ENCODE results near the gene JAML. TPM values are rescaled to one million over a fixed set of nuclear protein-coding genes. Genes with fewer than 3 reads are reported as not detected.

The JAML gene
- total and polyA plus RNA-seq, 2 of the 13 experiments (the other 11 are each of a cell fraction or from before 2014, with no cell fraction given), result 2.0 to 3.3 TPM

GRCh38 chr11:118202599-118203422, 22.0 kb downstream of the JAML start (continued):
- TF ChIP-seq MTA1 (CRISPR knock-in tag; IDR thresholded peaks at IDR 0.05; ENCODE audit: borderline replicate concordance) (peak; percentile 74), NFIB (CRISPR knock-in tag; IDR thresholded peaks at IDR 0.05; ENCODE audit: borderline replicate concordance) (no peak), MYC (CRISPR knock-in tag; IDR thresholded peaks at IDR 0.05; ENCODE audit: borderline replicate concordance) (no peak), SP5 (CRISPR knock-in tag; IDR thresholded peaks at IDR 0.05; ENCODE audit: borderline replicate concordance, low read depth) (no peak), HMG20B (CRISPR knock-in tag; conservative IDR thresholded peaks at IDR 0.05) (peak; percentile 71; the same call in 1 of the 2 replicates), ZBTB38 (CRISPR knock-in tag; IDR thresholded peaks at IDR 0.05) (peak; percentile 76; the same call in 1 of the 2 replicates), YY1 (IDR thresholded peaks at IDR 0.05; ENCODE audit: insufficient read depth, insufficient replicate concordance, low read depth, low read length) (peak; percentile 68), TSC22D2 (CRISPR knock-in tag; IDR thresholded peaks at IDR 0.05; ENCODE audit: borderline replicate concordance) (peak; percentile 56; the same call in 1 of the 2 replicates), ZNF12 (CRISPR knock-in tag; IDR thresholded peaks at IDR 0.05) (peak; percentile 26; the same call in 1 of the 2 replicates), PHF5A (CRISPR knock-in tag; IDR thresholded peaks at IDR 0.05; ENCODE audit: low read depth, unreplicated experiment) (peak; percentile 85), EZH2 (conservative IDR thresholded peaks at IDR 0.05; ENCODE audit: low read depth, low read length) (no peak), KDM2A (CRISPR knock-in tag; IDR thresholded peaks at IDR 0.05; ENCODE audit: borderline replicate concordance, low read depth) (no peak; the same call in 1 of the 2 replicates), FOXA1 (IDR thresholded peaks at IDR 0.05) (peak; percentile 59; the same call in 1 of the 2 replicates), FOXA1 (CRISPR knock-in tag; IDR thresholded peaks at IDR 0.05) (peak; percentile 89), ZFP90 (CRISPR knock-in tag; IDR thresholded peaks at IDR 0.05; ENCODE audit: borderline replicate concordance) (0 out of 2 replicates have a peak, but pooled peaks have one; percentile 66), ZNF354B (CRISPR knock-in tag; IDR thresholded peaks at IDR 0.05) (no peak), REL (CRISPR knock-in tag; conservative IDR thresholded peaks at IDR 0.05) (no peak), TBL1XR1 (IDR thresholded peaks at IDR 0.05; ENCODE audit: borderline replicate concordance, low read length, partially characterized antibody) (peak; percentile 63), MZF1 (CRISPR knock-in tag; IDR thresholded peaks at IDR 0.05; ENCODE audit: borderline replicate concordance) (no peak), ZNF737 (CRISPR knock-in tag; IDR thresholded peaks at IDR 0.05; ENCODE audit: borderline replicate concordance) (no peak)
- TF ChIP-seq, protein P1, sequence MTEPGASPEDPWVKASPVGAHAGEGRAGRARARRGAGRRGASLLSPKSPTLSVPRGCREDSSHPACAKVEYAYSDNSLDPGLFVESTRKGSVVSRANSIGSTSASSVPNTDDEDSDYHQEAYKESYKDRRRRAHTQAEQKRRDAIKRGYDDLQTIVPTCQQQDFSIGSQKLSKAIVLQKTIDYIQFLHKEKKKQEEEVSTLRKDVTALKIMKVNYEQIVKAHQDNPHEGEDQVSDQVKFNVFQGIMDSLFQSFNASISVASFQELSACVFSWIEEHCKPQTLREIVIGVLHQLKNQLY (CRISPR knock-in tag; IDR thresholded peaks at IDR 0.05), result peak; percentile 33
- TF ChIP-seq, protein P2, sequence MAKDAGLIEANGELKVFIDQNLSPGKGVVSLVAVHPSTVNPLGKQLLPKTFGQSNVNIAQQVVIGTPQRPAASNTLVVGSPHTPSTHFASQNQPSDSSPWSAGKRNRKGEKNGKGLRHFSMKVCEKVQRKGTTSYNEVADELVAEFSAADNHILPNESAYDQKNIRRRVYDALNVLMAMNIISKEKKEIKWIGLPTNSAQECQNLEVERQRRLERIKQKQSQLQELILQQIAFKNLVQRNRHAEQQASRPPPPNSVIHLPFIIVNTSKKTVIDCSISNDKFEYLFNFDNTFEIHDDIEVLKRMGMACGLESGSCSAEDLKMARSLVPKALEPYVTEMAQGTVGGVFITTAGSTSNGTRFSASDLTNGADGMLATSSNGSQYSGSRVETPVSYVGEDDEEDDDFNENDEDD (CRISPR knock-in tag; IDR thresholded peaks at IDR 0.05; ENCODE audit: borderline replicate concordance), result peak; percentile 44; the same call in 1 of the 2 replicates
- TF ChIP-seq, protein P3, sequence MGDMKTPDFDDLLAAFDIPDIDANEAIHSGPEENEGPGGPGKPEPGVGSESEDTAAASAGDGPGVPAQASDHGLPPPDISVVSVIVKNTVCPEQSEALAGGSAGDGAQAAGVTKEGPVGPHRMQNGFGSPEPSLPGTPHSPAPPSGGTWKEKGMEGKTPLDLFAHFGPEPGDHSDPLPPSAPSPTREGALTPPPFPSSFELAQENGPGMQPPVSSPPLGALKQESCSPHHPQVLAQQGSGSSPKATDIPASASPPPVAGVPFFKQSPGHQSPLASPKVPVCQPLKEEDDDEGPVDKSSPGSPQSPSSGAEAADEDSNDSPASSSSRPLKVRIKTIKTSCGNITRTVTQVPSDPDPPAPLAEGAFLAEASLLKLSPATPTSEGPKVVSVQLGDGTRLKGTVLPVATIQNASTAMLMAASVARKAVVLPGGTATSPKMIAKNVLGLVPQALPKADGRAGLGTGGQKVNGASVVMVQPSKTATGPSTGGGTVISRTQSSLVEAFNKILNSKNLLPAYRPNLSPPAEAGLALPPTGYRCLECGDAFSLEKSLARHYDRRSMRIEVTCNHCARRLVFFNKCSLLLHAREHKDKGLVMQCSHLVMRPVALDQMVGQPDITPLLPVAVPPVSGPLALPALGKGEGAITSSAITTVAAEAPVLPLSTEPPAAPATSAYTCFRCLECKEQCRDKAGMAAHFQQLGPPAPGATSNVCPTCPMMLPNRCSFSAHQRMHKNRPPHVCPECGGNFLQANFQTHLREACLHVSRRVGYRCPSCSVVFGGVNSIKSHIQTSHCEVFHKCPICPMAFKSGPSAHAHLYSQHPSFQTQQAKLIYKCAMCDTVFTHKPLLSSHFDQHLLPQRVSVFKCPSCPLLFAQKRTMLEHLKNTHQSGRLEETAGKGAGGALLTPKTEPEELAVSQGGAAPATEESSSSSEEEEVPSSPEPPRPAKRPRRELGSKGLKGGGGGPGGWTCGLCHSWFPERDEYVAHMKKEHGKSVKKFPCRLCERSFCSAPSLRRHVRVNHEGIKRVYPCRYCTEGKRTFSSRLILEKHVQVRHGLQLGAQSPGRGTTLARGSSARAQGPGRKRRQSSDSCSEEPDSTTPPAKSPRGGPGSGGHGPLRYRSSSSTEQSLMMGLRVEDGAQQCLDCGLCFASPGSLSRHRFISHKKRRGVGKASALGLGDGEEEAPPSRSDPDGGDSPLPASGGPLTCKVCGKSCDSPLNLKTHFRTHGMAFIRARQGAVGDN (CRISPR knock-in tag; IDR thresholded peaks at IDR 0.05), result peak; percentile 83
